Measurements from ENCODE around the gene C1orf210.

The C1orf210 gene

DNA sequence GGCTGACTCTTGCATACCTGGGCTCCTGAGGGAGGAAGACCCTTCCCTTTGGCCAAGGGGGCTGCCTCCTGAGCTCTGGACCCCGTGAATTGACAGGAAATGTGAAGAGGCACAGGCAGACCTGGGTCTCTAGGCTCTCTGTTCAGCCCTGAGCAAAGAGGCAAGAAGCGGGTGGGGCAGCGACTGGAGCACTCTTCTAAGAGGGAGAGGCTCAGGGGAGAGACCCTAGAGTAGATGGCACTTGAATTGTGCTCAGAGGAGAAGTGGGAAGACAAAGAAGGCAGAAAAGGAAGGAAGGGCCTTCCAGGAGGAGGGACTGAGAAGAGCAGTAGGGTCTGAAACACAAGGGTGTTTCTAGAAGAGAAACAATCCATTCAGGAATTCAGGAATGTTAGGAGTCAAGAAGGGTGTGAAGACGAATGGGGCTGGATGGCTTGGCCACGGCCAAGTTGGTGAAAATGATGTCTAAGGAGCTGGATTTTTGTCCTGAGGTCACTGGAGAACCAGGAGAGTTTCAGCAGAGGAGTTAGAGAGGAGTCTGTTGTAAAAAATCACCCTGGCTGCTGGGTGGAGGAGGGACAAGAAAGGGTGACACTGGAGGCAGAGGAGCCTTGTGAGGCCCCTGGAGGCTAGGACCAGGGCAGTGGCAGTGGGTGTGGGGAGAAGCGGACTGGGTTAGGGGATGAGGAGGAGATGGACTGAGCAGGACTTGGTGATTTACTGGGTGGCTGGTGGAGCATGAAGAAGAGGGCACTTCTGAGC lies 20.7 kb upstream of the C1orf210 start:
- H3K36me3 ChIP-seq (ENCODE audit: insufficient read depth, low read length) = no peaks in the 10 kb centered on the region; the same call in 1 of the 2 replicates

GRCh38 chr1:43305461-43305860 lies 20.1 kb upstream of the C1orf210 start:
- H3K9ac ChIP-seq (ENCODE audit: low read depth, low read length) = no peak overlapping the region
- no peaks in the 10 kb centered on the region; the same call in 1 of the 2 replicates for H3K36me3 ChIP-seq (ENCODE audit: insufficient read depth, low read length)
- H3K9me3 ChIP-seq (ENCODE audit: control insufficient read depth, insufficient read depth, low read length) = no peaks in the 10 kb centered on the region
- peaks cover 7% of the 10 kb centered on the region; the same call in 1 of the 2 replicates for H3K4me1 ChIP-seq (ENCODE audit: insufficient read depth, low read length)

More for the DNA sequence above, 20.7 kb upstream of the C1orf210 start:
- no peaks in the 10 kb centered on the region for H3K9me3 ChIP-seq (ENCODE audit: control insufficient read depth, insufficient read depth, low read length)
- H3K9ac ChIP-seq (ENCODE audit: low read depth, low read length) = no peak overlapping the region
- H3K4me1 ChIP-seq (ENCODE audit: insufficient read depth, low read length) = peaks cover 7% of the 10 kb centered on the region; the same call in 1 of the 2 replicates

DNA sequence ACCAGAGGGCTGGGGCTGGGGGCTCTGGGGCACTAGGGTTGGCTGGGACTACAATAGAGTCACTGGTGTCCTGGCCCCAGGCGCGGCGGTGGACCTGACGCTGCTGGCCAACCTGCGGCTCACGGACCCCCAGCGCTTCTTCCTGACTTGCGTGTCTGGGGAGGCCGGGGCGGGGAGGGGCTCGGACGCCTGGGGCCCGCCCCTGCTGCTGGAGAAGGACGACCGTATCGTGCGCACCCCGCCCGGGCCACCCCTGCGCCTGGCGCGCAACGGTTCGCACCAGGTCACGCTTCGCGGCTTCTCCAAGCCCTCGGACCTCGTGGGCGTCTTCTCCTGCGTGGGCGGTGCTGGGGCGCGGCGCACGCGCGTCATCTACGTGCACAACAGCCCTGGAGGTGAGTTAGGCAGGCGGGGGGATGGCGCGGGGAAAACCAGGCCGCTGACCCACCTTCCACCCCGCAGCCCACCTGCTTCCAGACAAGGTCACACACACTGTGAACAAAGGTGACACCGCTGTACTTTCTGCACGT lies 19.5 kb upstream of the C1orf210 start:
- H3K36me3 ChIP-seq (ENCODE audit: insufficient read depth, low read length) = no peaks in the 10 kb centered on the region; the same call in 1 of the 2 replicates
- no peaks in the 10 kb centered on the region for H3K9me3 ChIP-seq (ENCODE audit: control insufficient read depth, insufficient read depth, low read length)
- H3K9ac ChIP-seq (ENCODE audit: low read depth, low read length) = no peak overlapping the region
- H3K4me1 ChIP-seq (ENCODE audit: insufficient read depth, low read length) = peaks cover 12% of the 10 kb centered on the region

GRCh38 chr1:43304314-43304681 lies 18.9 kb upstream of the C1orf210 start:
- H3K9ac ChIP-seq (ENCODE audit: low read depth, low read length) = no peak overlapping the region
- H3K9me3 ChIP-seq (ENCODE audit: control insufficient read depth, insufficient read depth, low read length) = no peaks in the 10 kb centered on the region

GRCh38 chr1:43303471-43304313 lies 18.3 kb upstream of the C1orf210 start:
- H3K4me1 ChIP-seq (ENCODE audit: insufficient read depth, low read length) = peaks cover 23% of the 10 kb centered on the region
- H3K36me3 ChIP-seq (ENCODE audit: insufficient read depth, low read length) = no peaks in the 10 kb centered on the region; the same call in 1 of the 2 replicates
- no peaks in the 10 kb centered on the region for H3K9me3 ChIP-seq (ENCODE audit: control insufficient read depth, insufficient read depth, low read length)
- H3K9ac ChIP-seq (ENCODE audit: low read depth, low read length) = no peak overlapping the region

More at GRCh38 chr1:43304314-43304681, 18.9 kb upstream of the C1orf210 start:
- Histone ChIP-seq H3K36me3 (ENCODE audit: insufficient read depth, low read length) (no peaks in the 10 kb centered on the region; the same call in 1 of the 2 replicates), H3K4me1 (ENCODE audit: insufficient read depth, low read length) (peaks cover 17% of the 10 kb centered on the region)

GRCh38 chr1:43302721-43303470 lies 17.5 kb upstream of the C1orf210 start:
- Histone ChIP-seq H3K36me3 (ENCODE audit: insufficient read depth, low read length) (no peaks in the 10 kb centered on the region; the same call in 1 of the 2 replicates), H3K4me1 (ENCODE audit: insufficient read depth, low read length) (peaks cover 24% of the 10 kb centered on the region), H3K9me3 (ENCODE audit: control insufficient read depth, insufficient read depth, low read length) (no peaks in the 10 kb centered on the region), H3K9ac (ENCODE audit: low read depth, low read length) (no peak overlapping the region)

GRCh38 chr1:43302201-43302600 lies 16.8 kb upstream of the C1orf210 start:
- no peaks in the 10 kb centered on the region for H3K9me3 ChIP-seq (ENCODE audit: control insufficient read depth, insufficient read depth, low read length)
- H3K9ac ChIP-seq (ENCODE audit: low read depth, low read length) = no peak overlapping the region
- H3K4me1 ChIP-seq (ENCODE audit: insufficient read depth, low read length) = peaks cover 28% of the 10 kb centered on the region
- no peaks in the 10 kb centered on the region; the same call in 1 of the 2 replicates for H3K36me3 ChIP-seq (ENCODE audit: insufficient read depth, low read length)

GRCh38 chr1:43300378-43301094 lies 15.2 kb upstream of the C1orf210 start, which contains the start of gene TIE1:
TIE1 (plus strand) TSS chr1:43300982; CDS start chr1:43301072, 90 bp downstream.
- Histone ChIP-seq H3K9ac (ENCODE audit: low read depth, low read length) (peak within 1 kb of the TSS; percentile 26; the same call in 1 of the 2 replicates), H3K4me1 (ENCODE audit: insufficient read depth, low read length) (peaks cover 43% of the 10 kb centered on the region)

GRCh38 chr1:43299101-43299500 lies 13.7 kb upstream of the C1orf210 start:
- H3K4me1 ChIP-seq (ENCODE audit: insufficient read depth, low read length) = peaks cover 54% of the 10 kb centered on the region
- H3K36me3 ChIP-seq (ENCODE audit: insufficient read depth, low read length) = no peaks in the 10 kb centered on the region
- H3K9ac ChIP-seq (ENCODE audit: low read depth, low read length) = no peak overlapping the region
- no peaks in the 10 kb centered on the region for H3K9me3 ChIP-seq (ENCODE audit: control insufficient read depth, insufficient read depth, low read length)

More at GRCh38 chr1:43300378-43301094, 15.2 kb upstream of the C1orf210 start, which contains the start of gene TIE1:
- H3K36me3 ChIP-seq (ENCODE audit: insufficient read depth, low read length) = no peaks in the 10 kb centered on the region; the same call in 1 of the 2 replicates
- H3K9me3 ChIP-seq (ENCODE audit: control insufficient read depth, insufficient read depth, low read length) = no peaks in the 10 kb centered on the region

- Histone ChIP-seq H3K9ac (ENCODE audit: low read depth, low read length) (no peak overlapping the region), H3K9me3 (ENCODE audit: control insufficient read depth, insufficient read depth, low read length) (no peaks in the 10 kb centered on the region), H3K4me1 (ENCODE audit: insufficient read depth, low read length) (peaks cover 57% of the 10 kb centered on the region), H3K36me3 (ENCODE audit: insufficient read depth, low read length) (no peaks in the 10 kb centered on the region)
Observed at GRCh38 chr1:43298055-43298454, 12.7 kb upstream of the C1orf210 start.

GRCh38 chr1:43296207-43296606 lies 10.8 kb upstream of the C1orf210 start:
- H3K9ac ChIP-seq (ENCODE audit: low read depth, low read length) = no peak overlapping the region
- no peaks in the 10 kb centered on the region for H3K36me3 ChIP-seq (ENCODE audit: insufficient read depth, low read length)
- no peaks in the 10 kb centered on the region for H3K9me3 ChIP-seq (ENCODE audit: control insufficient read depth, insufficient read depth, low read length)
- peaks cover 51% of the 10 kb centered on the region for H3K4me1 ChIP-seq (ENCODE audit: insufficient read depth, low read length)

- Histone ChIP-seq H3K36me3 (ENCODE audit: insufficient read depth, low read length) (no peaks in the 10 kb centered on the region), H3K4me1 (ENCODE audit: insufficient read depth, low read length) (peaks cover 45% of the 10 kb centered on the region)
Observed at GRCh38 chr1:43294761-43295160, 9.4 kb upstream of the C1orf210 start.

More at GRCh38 chr1:43294761-43295160, 9.4 kb upstream of the C1orf210 start:
- Histone ChIP-seq H3K9me3 (ENCODE audit: control insufficient read depth, insufficient read depth, low read length) (no peaks in the 10 kb centered on the region), H3K9ac (ENCODE audit: low read depth, low read length) (no peak overlapping the region)
